ENCODE results near the gene SLC26A1. TPM values are rescaled to one million over a fixed set of nuclear protein-coding genes. Genes with fewer than 3 reads are reported as not detected.

The SLC26A1 gene
- total and polyA plus RNA-seq, 8 donors = 0.28 to 1.7 (median 0.66) TPM

DNA sequence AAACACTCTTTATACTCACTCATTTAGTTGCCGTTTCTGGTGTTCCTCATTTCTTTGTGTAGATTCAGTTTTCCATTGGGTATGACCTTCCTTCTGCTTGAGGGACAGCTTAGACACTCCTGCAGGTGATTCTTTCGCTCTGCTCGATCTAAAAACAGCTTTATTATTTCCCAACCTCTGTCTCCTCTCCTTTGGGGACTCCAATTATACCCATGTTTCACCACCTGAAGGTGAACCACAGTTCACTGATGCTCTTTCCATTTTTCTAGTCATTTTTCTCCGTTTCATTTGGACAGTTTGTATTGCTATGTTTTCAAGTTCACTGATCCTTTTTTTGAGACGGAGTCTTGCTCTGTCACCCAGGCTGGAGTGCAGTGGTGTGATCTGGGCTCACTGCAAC lies 13.7 kb upstream of the SLC26A1 start:
- intact Hi-C loops (cut with DNase I) = no loop called here
- no peak for DNase-seq
- Histone ChIP-seq H3K9me3 (no peaks in the 10 kb centered on the region), H3K4me1 (peaks cover 14 to 20% (median 16%) of the 10 kb centered on the region in 3 donors), H3K36me3 (no peaks in the 10 kb centered on the region), H3K27me3 (peaks cover 0 to 14% (median 3%) of the 10 kb centered on the region in 4 donors), H3K4me3 (no peak overlapping the region), H3K27ac (no peak overlapping the region)
- WGBS, 2 donors = 87% methylated on average over 5 of the region's 5 CpGs
- TF ChIP-seq, protein P1, sequence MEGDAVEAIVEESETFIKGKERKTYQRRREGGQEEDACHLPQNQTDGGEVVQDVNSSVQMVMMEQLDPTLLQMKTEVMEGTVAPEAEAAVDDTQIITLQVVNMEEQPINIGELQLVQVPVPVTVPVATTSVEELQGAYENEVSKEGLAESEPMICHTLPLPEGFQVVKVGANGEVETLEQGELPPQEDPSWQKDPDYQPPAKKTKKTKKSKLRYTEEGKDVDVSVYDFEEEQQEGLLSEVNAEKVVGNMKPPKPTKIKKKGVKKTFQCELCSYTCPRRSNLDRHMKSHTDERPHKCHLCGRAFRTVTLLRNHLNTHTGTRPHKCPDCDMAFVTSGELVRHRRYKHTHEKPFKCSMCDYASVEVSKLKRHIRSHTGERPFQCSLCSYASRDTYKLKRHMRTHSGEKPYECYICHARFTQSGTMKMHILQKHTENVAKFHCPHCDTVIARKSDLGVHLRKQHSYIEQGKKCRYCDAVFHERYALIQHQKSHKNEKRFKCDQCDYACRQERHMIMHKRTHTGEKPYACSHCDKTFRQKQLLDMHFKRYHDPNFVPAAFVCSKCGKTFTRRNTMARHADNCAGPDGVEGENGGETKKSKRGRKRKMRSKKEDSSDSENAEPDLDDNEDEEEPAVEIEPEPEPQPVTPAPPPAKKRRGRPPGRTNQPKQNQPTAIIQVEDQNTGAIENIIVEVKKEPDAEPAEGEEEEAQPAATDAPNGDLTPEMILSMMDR (IDR thresholded peaks at IDR 0.05) = no peak
- no peak for ATAC-seq
- no peak for FAIRE-seq

DNA sequence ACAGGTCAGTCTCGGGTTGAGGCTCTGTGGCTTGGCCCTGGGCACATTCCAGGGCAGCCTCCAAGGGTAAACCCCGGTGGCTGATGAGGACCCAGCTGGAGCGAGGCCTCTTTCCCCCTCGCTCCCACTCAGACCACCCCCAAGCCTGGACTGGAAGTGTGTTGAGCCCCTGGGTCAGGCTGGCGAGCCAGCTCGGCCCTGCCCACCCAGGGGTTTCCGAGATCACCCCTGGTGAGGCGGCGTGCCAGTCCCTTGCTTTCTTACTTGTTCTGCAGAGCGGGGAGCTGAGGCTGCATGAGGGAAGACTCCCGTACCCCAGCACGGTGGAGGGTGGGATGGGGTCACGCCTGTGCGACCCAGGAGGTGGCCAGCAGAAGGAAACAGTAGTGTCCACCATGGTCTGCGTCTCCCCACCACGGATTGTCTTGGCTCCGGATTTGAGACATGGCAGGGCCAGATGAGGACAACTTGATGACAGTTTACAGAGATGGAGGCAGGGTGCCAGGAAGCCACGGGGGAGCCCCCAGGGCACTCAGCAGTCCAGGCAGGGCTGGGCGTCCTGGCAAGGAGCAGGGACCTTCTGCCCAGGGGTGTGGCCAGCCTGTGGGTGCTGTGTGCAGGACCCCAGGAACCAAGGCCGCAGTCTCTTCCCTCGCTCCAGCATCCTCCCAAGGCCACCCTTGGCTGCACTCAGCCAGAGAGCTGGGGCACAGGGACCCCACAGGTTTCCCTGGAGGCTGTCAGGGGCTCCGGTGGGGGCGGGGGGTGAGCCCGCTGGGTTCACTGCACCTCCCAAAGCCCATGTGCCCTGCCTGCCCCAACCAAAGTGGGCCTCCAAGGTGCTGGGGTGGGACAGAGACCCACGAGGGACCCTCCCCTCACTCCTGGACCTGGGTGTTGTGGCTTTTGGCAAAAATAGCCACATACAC lies 11.6 kb upstream of the SLC26A1 start:
- 72 to 80% methylated on average over 25 of the region's 25 CpGs for WGBS, 2 donors
- ATAC-seq = no peak
- no peak overlapping the region for H3K27ac ChIP-seq
- no peaks in the 10 kb centered on the region for H3K9me3 ChIP-seq
- no peak for FAIRE-seq
- TF ChIP-seq, protein P1 (IDR thresholded peaks at IDR 0.05) = no peak
- H3K36me3 ChIP-seq = no peaks in the 10 kb centered on the region
- no peak overlapping the region for H3K4me3 ChIP-seq
- intact Hi-C loops (cut with DNase I) = no loop called here
- H3K27me3 ChIP-seq = peaks cover 0 to 18% (median 5%) of the 10 kb centered on the region in 4 donors
- peak in 2 of 6 donors; percentile 47 to 75 for DNase-seq
- H3K4me1 ChIP-seq = peaks cover 6 to 11% (median 9%) of the 10 kb centered on the region in 3 donors

- no peak overlapping the region for H3K27ac ChIP-seq
- DNase-seq = peak in 2 of 6 donors; percentile 35 to 73
- H3K4me3 ChIP-seq = no peak overlapping the region
- H3K27me3 ChIP-seq = peaks cover 0 to 18% (median 5%) of the 10 kb centered on the region in 4 donors
- FAIRE-seq = no peak
- H3K36me3 ChIP-seq = no peaks in the 10 kb centered on the region
- no peaks in the 10 kb centered on the region for H3K9me3 ChIP-seq
- WGBS, 2 donors = 72 to 89% methylated on average over 13 of the region's 13 CpGs
- no peak for ATAC-seq
- H3K4me1 ChIP-seq = peaks cover 6 to 11% (median 9%) of the 10 kb centered on the region in 3 donors
- intact Hi-C loops (cut with DNase I) = no loop called here
- TF ChIP-seq, protein P1 (IDR thresholded peaks at IDR 0.05) = no peak
Measured at GRCh38 chr4:1004071-1004418, 10.8 kb upstream of the SLC26A1 start.

DNA sequence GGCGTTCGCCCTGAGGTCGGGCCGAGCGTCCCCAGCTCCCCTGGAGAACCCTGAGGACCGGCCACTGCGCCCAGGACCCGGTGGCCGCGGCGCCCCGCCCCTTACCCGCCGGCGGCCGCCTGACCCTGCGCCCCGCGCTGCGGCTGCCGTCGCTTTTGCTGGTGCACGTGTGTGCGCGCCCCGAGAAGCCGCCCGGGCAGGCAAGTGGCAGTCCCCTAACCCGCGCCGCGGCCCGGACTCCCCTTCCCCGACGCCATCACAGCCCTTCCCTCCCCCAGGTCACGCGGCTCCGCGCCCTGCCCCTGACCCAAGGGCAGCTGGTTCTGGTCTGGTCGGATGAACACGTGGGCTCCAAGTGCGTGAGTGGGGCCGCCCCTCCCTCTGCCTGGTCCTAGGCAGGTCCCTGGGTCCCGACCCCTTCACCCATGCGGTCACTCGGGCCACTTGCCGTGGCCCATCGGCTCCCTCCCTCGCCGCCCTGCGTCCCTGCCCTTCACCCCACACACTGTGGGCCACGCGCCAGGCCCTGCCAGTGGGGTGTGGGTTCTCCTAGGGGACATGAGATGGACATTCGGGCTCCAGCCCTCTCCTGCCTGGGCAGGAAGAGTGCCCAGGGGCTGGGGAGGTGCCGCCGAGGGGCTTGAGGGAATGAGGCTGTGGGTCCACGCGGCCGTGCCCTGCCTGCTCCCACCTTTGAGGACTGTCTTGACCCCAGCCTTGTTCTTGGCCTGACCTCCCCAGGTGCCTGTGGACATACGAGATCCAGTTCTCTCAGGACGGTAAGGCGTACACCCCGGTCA lies 10.3 kb upstream of the SLC26A1 start:
- 29 to 45% methylated on average over 41 to 62 of the region's 63 CpGs for WGBS, 2 donors
- intact Hi-C loops (cut with DNase I) = no loop called here
- TF ChIP-seq, protein P1 (IDR thresholded peaks at IDR 0.05) = no peak
- H3K36me3 ChIP-seq = no peaks in the 10 kb centered on the region
- peak in 1 of 4 donors; percentile 2 for ATAC-seq
- H3K9me3 ChIP-seq = no peaks in the 10 kb centered on the region
- peaks cover 0 to 18% (median 5%) of the 10 kb centered on the region in 4 donors for H3K27me3 ChIP-seq
- H3K4me3 ChIP-seq = peak overlapping the region in 1 of 4 donors; percentile 10
- DNase-seq = peak in 2 of 6 donors; percentile 46 to 83
- no peak for FAIRE-seq
- no peak overlapping the region for H3K27ac ChIP-seq
- peaks cover 6 to 11% (median 9%) of the 10 kb centered on the region in 3 donors for H3K4me1 ChIP-seq
